HG02852 (cell line): Measurements from ENCODE around the gene TRIO.

Source experiments
- ATAC-seq: cut with Tn5 transposase; IDR thresholded peaks from one replicate; pipeline ENCODE4 v1.9.1; 2021; ENCODE audit warnings: mild to moderate bottlenecking, moderate library complexity; ENCODE audit not compliant: unreplicated experiment

Gene TRIO

GRCh38 chr5:14219800-14220512, 76.8 kb downstream of the TRIO start:
- no peak for ATAC-seq

- ATAC-seq: no peak
Observed at GRCh38 chr5:14220642-14221041, 77.5 kb downstream of the TRIO start.

- ATAC-seq: no peak
Observed at GRCh38 chr5:14221732-14222131, 78.6 kb downstream of the TRIO start.

DNA sequence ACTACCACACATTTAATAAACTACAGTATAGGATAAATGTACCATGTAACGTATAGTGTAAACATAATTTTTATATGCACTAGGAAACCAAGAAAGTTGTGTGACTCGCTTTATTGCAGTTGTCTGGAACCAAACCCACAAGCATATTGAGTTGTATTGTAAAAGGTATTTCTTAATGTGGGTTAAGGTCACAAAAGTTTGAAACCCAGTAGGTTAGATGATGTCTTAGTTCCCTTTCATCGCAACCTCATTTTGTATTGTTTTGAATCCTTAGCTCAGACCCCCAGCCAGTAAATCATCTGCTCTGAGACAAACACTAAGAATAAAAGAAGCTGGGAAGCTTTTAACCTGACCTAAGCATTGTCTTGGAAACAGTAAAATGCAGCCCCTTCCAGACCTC, 79.1 kb downstream of the TRIO start:
- ATAC-seq: no peak

- ATAC-seq: no peak
Observed at GRCh38 chr5:14223372-14223771, 80.2 kb downstream of the TRIO start.

- ATAC-seq: peak; percentile 56
Observed at GRCh38 chr5:14225173-14225834, 82.2 kb downstream of the TRIO start.

GRCh38 chr5:14226149-14226548, 83.0 kb downstream of the TRIO start:
- no peak for ATAC-seq

DNA sequence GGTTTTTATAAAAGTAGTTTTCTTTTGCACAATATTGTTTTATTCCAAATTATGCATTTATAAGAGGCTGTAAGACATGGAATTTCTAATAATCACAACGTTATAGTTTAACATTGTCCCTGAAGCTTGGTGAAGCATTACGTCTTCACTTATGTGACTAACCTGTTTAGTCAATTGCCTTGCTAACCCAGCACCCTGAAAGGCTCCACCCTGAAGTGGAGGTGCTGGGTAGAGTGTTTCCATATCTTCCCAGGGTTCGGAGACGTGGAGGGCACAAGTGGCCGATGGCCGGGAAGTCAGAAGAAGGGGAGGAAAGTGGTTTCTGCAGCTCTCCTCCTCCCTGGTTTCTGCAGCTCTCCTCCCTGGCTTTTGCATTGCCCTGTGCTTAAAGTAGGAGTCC, 83.4 kb downstream of the TRIO start:
- no peak for ATAC-seq

- no peak for ATAC-seq
Observed at GRCh38 chr5:14226992-14227391, 83.8 kb downstream of the TRIO start.

DNA sequence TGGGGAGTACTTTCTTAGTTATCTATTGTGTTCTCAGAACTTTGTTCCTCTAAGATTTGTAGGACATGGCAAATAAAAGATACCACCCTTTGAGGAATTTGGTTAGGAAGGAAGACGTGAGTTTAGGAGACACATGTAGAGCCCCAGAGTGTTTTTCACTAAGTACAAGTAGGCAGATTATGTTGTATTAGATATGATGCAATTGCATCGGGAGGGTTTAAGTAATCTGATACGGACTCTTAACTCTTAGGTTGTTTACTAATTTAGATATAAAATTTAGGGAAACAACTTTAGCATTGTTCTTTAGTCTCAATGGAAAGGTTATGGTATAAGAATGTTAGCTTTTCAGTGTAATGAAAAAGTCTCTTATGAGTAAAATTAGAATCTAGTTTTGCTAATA, 84.4 kb downstream of the TRIO start:
- ATAC-seq: no peak

GRCh38 chr5:14228219-14228618, 85.1 kb downstream of the TRIO start:
- ATAC-seq: no peak

- ATAC-seq: no peak
Observed at GRCh38 chr5:14229181-14229580, 86.0 kb downstream of the TRIO start.

GRCh38 chr5:14229734-14230133, 86.6 kb downstream of the TRIO start:
- ATAC-seq: no peak

DNA sequence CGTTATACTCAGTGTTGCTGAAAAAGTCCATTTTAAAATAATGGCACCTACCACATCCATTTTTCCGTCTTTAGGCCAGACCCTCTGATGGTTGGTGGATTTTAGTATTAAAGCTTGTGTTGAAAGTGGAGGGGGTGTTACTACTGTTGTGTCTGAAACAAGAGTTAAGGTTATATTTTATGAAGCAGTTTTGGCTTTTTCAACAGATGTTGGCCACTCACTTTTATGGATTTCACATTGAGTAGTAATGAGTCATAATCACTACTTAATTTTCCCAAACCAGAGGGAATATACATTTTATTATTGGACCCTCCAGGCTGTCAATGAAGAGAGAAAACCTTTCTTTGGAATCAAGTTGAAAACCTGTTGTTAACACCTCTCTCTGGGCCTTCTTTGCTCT, 88.0 kb downstream of the TRIO start:
- no peak for ATAC-seq

DNA sequence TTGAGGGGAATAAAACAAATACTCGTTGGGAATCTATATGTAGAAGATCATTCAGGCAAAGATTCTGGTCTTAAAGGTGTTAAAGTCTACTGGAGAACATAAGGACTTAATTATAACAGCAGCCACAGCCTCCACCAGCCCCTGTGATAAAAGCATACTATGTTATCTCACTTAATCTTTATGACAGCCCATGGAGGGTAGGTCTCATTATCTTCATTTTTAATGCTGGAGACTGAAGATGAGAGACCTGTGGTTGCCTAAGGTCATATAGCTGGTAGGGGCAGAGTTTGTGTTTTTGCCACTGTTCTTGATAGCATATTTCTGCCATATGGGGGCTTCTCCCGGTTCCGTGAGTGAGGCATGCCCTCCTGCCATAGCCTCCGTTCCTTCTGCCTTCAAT, 88.7 kb downstream of the TRIO start:
- no peak for ATAC-seq

DNA sequence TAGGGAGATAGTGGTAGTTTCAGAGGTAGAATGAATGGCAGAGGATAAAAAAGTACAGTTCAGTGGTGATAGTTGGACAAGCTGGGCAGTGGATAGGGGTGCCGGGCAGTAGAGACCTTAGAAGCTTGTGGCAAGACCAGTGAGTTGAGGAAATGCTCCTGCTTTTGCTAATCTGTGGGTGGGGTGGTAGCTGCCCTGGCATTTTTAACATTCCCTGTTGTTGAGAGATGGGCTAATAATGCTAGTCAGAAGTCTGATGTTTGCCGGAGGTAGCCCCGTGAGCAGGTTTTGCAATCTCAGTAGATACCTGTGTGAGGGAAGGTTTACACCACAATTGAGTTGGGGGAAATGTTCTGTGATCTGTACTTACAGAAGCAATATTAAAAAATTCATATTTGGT, 91.1 kb downstream of the TRIO start:
- ATAC-seq: no peak

- ATAC-seq: no peak
Observed at GRCh38 chr5:14235872-14236271, 92.7 kb downstream of the TRIO start.

GRCh38 chr5:14236757-14237156, 93.6 kb downstream of the TRIO start:
- ATAC-seq: no peak

GRCh38 chr5:14237317-14238086, 94.4 kb downstream of the TRIO start:
- ATAC-seq: no peak

GRCh38 chr5:14238272-14238671, 95.1 kb downstream of the TRIO start:
- no peak for ATAC-seq

- ATAC-seq: no peak
Observed at GRCh38 chr5:14239404-14239803, 96.3 kb downstream of the TRIO start.

- ATAC-seq: no peak
Observed at GRCh38 chr5:14239951-14240350, 96.8 kb downstream of the TRIO start.
